ENCODE measurements around the gene PRICKLE1.

DNA sequence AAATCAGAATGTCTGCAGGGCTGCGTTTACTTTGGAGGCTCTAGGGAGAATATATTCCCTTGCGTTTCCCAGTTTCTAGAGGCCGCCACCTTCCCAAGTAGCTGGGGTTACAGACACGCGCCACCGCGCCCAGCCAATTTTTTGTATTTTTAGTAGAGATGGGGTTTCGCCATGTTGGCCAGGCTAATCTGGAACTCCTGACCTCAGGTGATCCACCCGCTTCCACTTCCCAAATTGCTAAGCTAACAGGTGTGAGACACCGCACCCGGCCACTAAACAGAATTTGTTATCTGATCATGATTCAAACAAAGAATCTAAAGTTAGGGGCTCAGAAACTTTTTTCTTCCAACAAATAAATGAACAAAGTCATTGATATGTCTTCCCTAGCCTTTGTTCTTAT, 148.9 kb downstream of the PRICKLE1 start:
- TF ChIP-seq, protein P1, sequence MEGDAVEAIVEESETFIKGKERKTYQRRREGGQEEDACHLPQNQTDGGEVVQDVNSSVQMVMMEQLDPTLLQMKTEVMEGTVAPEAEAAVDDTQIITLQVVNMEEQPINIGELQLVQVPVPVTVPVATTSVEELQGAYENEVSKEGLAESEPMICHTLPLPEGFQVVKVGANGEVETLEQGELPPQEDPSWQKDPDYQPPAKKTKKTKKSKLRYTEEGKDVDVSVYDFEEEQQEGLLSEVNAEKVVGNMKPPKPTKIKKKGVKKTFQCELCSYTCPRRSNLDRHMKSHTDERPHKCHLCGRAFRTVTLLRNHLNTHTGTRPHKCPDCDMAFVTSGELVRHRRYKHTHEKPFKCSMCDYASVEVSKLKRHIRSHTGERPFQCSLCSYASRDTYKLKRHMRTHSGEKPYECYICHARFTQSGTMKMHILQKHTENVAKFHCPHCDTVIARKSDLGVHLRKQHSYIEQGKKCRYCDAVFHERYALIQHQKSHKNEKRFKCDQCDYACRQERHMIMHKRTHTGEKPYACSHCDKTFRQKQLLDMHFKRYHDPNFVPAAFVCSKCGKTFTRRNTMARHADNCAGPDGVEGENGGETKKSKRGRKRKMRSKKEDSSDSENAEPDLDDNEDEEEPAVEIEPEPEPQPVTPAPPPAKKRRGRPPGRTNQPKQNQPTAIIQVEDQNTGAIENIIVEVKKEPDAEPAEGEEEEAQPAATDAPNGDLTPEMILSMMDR (IDR thresholded peaks at IDR 0.05): no peak
- no peak for TF ChIP-seq EZH2 (IDR thresholded peaks at IDR 0.05; ENCODE audit: borderline replicate concordance, insufficient read depth, low read depth, low read length, poor library complexity, severe bottlenecking)
